ENCODE data around the gene PPARD. TPM values are rescaled to one million over a fixed set of nuclear protein-coding genes. Genes with fewer than 3 reads are reported as not detected.

PPARD gene
- total RNA-seq, 1 donor from 2014 or later = 26.3 TPM

DNA sequence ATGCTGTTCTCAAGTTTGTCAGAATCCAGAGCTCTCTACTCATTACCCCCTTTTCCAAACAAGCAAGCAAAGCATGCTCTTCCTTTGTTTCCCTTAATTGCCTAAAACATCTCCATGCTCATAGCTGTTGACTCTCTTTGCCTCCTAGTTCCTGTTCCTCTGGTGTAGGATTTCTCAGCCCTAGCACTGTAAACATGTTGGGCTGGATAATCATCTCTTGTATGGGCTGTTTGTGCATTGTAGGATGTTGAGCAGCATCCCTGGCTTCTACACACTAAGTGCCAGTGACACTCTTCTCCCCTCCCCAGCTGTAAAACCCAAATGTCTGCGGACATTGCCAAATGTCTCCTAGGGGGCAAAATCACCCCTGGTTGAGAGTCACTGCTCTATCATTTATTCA is 14.0 kb downstream of the PPARD start:
- peaks cover 30% of the 10 kb centered on the region for H3K36me3 Mint-ChIP-seq (ENCODE audit: low read depth)
- no peaks in the 10 kb centered on the region for H3K27me3 Mint-ChIP-seq (ENCODE audit: low read depth)
- no peaks in the 10 kb centered on the region for H3K9me3 Mint-ChIP-seq
- TF ChIP-seq CTCF (conservative IDR thresholded peaks at IDR 0.05) = no peak
- peak overlapping the region; percentile 7 for H3K27ac Mint-ChIP-seq (ENCODE audit: unreplicated experiment)
- DNase-seq (ENCODE audit: low read depth, low spot score) = no peak
- H3K4me3 Mint-ChIP-seq = no peak overlapping the region
- peaks cover 28% of the 10 kb centered on the region for H3K4me1 Mint-ChIP-seq

DNA sequence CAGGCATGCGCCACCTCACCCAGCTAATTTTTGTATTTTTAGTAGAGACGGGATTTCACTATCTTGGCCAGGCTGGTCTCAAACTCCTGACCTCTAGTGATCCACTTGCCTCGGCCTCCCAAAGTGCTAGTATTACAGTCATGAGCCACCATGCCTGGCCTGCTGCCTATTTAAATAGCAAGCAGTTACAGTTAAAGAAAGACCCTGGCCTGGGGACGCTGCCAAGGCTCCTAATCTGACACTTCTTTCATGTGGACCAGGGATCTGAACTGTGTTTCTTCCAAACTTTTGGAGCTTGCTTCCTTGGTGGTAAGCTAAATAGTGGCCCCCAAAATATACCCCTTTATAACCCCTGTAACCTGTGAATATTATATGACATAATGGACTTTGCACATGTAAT is 15.3 kb downstream of the PPARD start:
- Mint-ChIP-seq H3K27ac (ENCODE audit: unreplicated experiment) (no peak overlapping the region), H3K4me1 (peaks cover 40% of the 10 kb centered on the region), H3K9me3 (no peaks in the 10 kb centered on the region), H3K27me3 (ENCODE audit: low read depth) (no peaks in the 10 kb centered on the region), H3K36me3 (ENCODE audit: low read depth) (peaks cover 25% of the 10 kb centered on the region), H3K4me3 (no peak overlapping the region)
- no peak for TF ChIP-seq CTCF (conservative IDR thresholded peaks at IDR 0.05)
- no peak for DNase-seq (ENCODE audit: low read depth, low spot score)

GRCh38 chr6:35358086-35358485 is 15.7 kb downstream of the PPARD start:
- DNase-seq (ENCODE audit: low read depth, low spot score) = no peak
- H3K4me1 Mint-ChIP-seq = peaks cover 44% of the 10 kb centered on the region
- H3K27ac Mint-ChIP-seq (ENCODE audit: unreplicated experiment) = no peak overlapping the region
- no peak overlapping the region for H3K4me3 Mint-ChIP-seq
- peaks cover 21% of the 10 kb centered on the region for H3K36me3 Mint-ChIP-seq (ENCODE audit: low read depth)
- no peaks in the 10 kb centered on the region for H3K27me3 Mint-ChIP-seq (ENCODE audit: low read depth)
- no peaks in the 10 kb centered on the region for H3K9me3 Mint-ChIP-seq
- TF ChIP-seq CTCF (conservative IDR thresholded peaks at IDR 0.05) = no peak

DNA sequence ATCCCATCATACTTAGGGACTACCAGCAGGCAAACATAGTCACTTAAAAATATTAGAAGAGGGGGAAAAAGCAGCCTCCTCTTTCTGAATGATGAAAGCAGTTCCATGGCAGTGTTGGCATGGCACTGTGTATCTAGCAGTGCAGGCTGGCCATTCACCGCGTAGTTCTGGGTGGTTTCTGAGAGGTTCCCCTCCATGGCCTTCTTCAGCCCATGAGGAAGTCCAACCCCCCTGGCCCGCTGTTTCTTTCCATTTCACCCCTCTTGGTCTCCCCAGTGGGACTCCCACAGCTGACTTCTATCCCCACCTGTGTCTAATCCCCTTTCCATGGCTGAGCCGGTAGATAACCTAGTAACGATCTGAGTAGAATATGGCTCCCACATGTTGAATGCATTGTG is 17.0 kb downstream of the PPARD start:
- Mint-ChIP-seq H3K27me3 (ENCODE audit: low read depth) (no peaks in the 10 kb centered on the region), H3K27ac (ENCODE audit: unreplicated experiment) (peak overlapping the region; percentile 81), H3K36me3 (ENCODE audit: low read depth) (peaks cover 16% of the 10 kb centered on the region), H3K4me3 (no peak overlapping the region), H3K9me3 (no peaks in the 10 kb centered on the region), H3K4me1 (peaks cover 54% of the 10 kb centered on the region)
- DNase-seq (ENCODE audit: low read depth, low spot score) = no peak
- TF ChIP-seq CTCF (conservative IDR thresholded peaks at IDR 0.05) = no peak

- no peak for TF ChIP-seq CTCF (conservative IDR thresholded peaks at IDR 0.05)
- DNase-seq (ENCODE audit: low read depth, low spot score) = no peak
- Mint-ChIP-seq H3K4me1 (peaks cover 54% of the 10 kb centered on the region), H3K27ac (ENCODE audit: unreplicated experiment) (peak overlapping the region; percentile 81), H3K9me3 (no peaks in the 10 kb centered on the region), H3K27me3 (ENCODE audit: low read depth) (no peaks in the 10 kb centered on the region), H3K36me3 (ENCODE audit: low read depth) (peaks cover 12% of the 10 kb centered on the region), H3K4me3 (no peak overlapping the region)
Observed at GRCh38 chr6:35359744-35360348, 17.5 kb downstream of the PPARD start.
